Panc1 (cell line): Measurements from ENCODE around the gene ANP32B. TPM values are rescaled to one million over a fixed set of nuclear protein-coding genes. Genes with fewer than 3 reads are reported as not detected.

Experiments
- ATAC-seq: fragments of 200-7000 bp; cut with Tn5 transposase; 2 replicates; pipeline ENCODE4 v1.9.1; 2020; ENCODE audit warnings: mild to moderate bottlenecking, moderate library complexity
- BruUV-seq: library from RNA; stranded (reverse); fragments of 400-500 nt; replicated peaks from 2 replicates; lab custom pipeline; 2021; lab: Mats Ljungman, UMichigan
- CTCF ChIA-PET: fragments of 300-600 bp; sonication (Branson Sonifier 250); formaldehyde crosslinking; loops from one replicate; lab custom pipeline; 2022; ENCODE audit warnings: antibody characterized with exemption; lab: Charles Lee
- POLR2A ChIA-PET: fragments of 300-600 bp; sonication (Branson Sonifier 250); formaldehyde crosslinking; loops from one replicate; lab custom pipeline; 2022; ENCODE audit warnings: antibody characterized with exemption; lab: Charles Lee
- DNase-seq: peaks from one replicate; pipeline ENCODE4 v3.0.0-alpha.2; 2010; ENCODE audit warnings: low read depth, low spot score
- H3K27ac ChIP-seq: 2 replicates; pipeline ENCODE4 v1.5.1; 2011; ENCODE audit warnings: mild to moderate bottlenecking, low read length, inconsistent platforms
- H3K27me3 ChIP-seq: fragments of 200-500 bp; sonication (Bioruptor generic); 2 replicates; pipeline ENCODE4 v1.6.0; 2014; ENCODE audit warnings: low read length, inconsistent platforms; ENCODE audit not compliant: control insufficient read depth, insufficient read depth
- H3K36me3 ChIP-seq: fragments of 200-500 bp; sonication (Bioruptor generic); 2 replicates; pipeline ENCODE4 v1.5.1; 2014; ENCODE audit warnings: inconsistent platforms, mild to moderate bottlenecking, low read length, moderate library complexity; ENCODE audit not compliant: control insufficient read depth, insufficient read depth
- H3K4me1 ChIP-seq: 2 replicates; pipeline ENCODE4 v1.5.1; 2011; ENCODE audit warnings: inconsistent platforms, mild to moderate bottlenecking, low read length, moderate library complexity; ENCODE audit not compliant: control insufficient read depth, insufficient read depth
- H3K4me3 ChIP-seq, 2 experiments: 2 replicates each; pipeline ENCODE4 v1.5.1; 2011 to 2012; ENCODE audit warnings: low read depth in 2 of 2, low read length in 2 of 2, mild to moderate bottlenecking in 2 of 2, inconsistent platforms in 1 of 2, moderate library complexity in 1 of 2
- H3K9me3 ChIP-seq: fragments of 200-500 bp; sonication (Bioruptor generic); 2 replicates; pipeline ENCODE4 v1.5.1; 2014; ENCODE audit warnings: low read depth, mild to moderate bottlenecking, inconsistent platforms, low read length, moderate library complexity; ENCODE audit not compliant: control insufficient read depth, insufficient read depth
- CTCF ChIP-seq: fragments of 450-650 bp; IDR thresholded peaks from 2 replicates; pipeline ENCODE4 v1.5.1; 2017; ENCODE audit warnings: mild to moderate bottlenecking
- POLR2AphosphoS5 ChIP-seq: IDR thresholded peaks from 2 replicates; pipeline ENCODE4 v1.6.1; 2012; ENCODE audit warnings: mild to moderate bottlenecking, low read depth, low read length, moderate library complexity
- REST ChIP-seq, 2 experiments: IDR thresholded peaks; 2 replicates each; pipeline ENCODE4 v1.6.1; 2011 to 2012; ENCODE audit warnings: low read depth in 2 of 2, control low read depth in 1 of 2, low read length in 1 of 2, mild to moderate bottlenecking in 1 of 2, moderate library complexity in 1 of 2; ENCODE audit not compliant: insufficient read depth in 1 of 2
- SIN3A ChIP-seq: IDR thresholded peaks from 2 replicates; pipeline ENCODE4 v1.6.1; 2012; ENCODE audit warnings: low read depth, mild to moderate bottlenecking, low read length, moderate library complexity, borderline replicate concordance; ENCODE audit not compliant: insufficient read depth
- TCF7L2 ChIP-seq: IDR thresholded peaks from 2 replicates; pipeline ENCODE4 v1.6.1; 2011; ENCODE audit warnings: mild to moderate bottlenecking, low read depth, low read length, inconsistent platforms
- in situ Hi-C: cut with HindIII; loops from 2 replicates; pipeline ENCODE4 v1.10.0; 2016; ENCODE audit warnings: low sequenced_read_pairs, low pct_unique_long_range_greater_than_20kb
- intact Hi-C: fragments of 100-400 bp; cut with micrococcal nuclease; formaldehyde crosslinking; loops from one replicate; pipeline ENCODE4 v1.10.0; 2022; ENCODE audit not compliant: unreplicated experiment
- total RNA-seq: library from RNA; stranded (reverse); gene quantifications from one replicate; pipeline ENCODE4 v1.2.1, GENCODE V29; 2021; ENCODE audit not compliant: unreplicated experiment

ANP32B gene
- total RNA-seq, 1 experiment from 2014 or later, result 109 TPM

- no TSS peak for BruUV-seq
- ChIA-PET POLR2A (no interaction called here), CTCF (no interaction called here)
- Histone ChIP-seq H3K27me3 (no peaks in the 10 kb centered on the region), H3K9me3 (no peaks in the 10 kb centered on the region), H3K36me3 (peaks cover 45% of the 10 kb centered on the region), H3K4me1 (no peaks in the 10 kb centered on the region), H3K27ac (no peak overlapping the region), H3K4me3 (no peak overlapping the region)
- TF ChIP-seq SIN3A (no peak), CTCF (no peak), POLR2AphosphoS5 (no peak), TCF7L2 (no peak), REST (IDR thresholded peaks at IDR 0.05; ENCODE audit: insufficient read depth in 1 of 2, low read depth in 2 of 2, low read length in 1 of 2) (no peak)
- in situ Hi-C loops (no loop called here), intact Hi-C loops (no loop called here)
- DNase-seq, result no peak
- no peak for ATAC-seq
Observed at GRCh38 chr9:98009437-98009836, 26.3 kb downstream of the ANP32B start.

- Histone ChIP-seq H3K27ac (no peak overlapping the region), H3K9me3 (no peaks in the 10 kb centered on the region), H3K36me3 (peaks cover 41% of the 10 kb centered on the region), H3K27me3 (no peaks in the 10 kb centered on the region), H3K4me3 (no peak overlapping the region), H3K4me1 (no peaks in the 10 kb centered on the region)
- DNase-seq, result no peak
- no peak for TF ChIP-seq SIN3A
- no peak for TF ChIP-seq REST (IDR thresholded peaks at IDR 0.05; ENCODE audit: insufficient read depth in 1 of 2, low read depth in 2 of 2, low read length in 1 of 2)
- no peak for TF ChIP-seq TCF7L2
- TF ChIP-seq POLR2AphosphoS5, result no peak
- no peak for TF ChIP-seq CTCF
- ChIA-PET POLR2A (no interaction called here), CTCF (no interaction called here)
- intact Hi-C loops, result no loop called here
- in situ Hi-C loops, result no loop called here
- no peak for ATAC-seq
- BruUV-seq, result TSS peak; percentile 16
Observed at GRCh38 chr9:98009936-98010335, 26.8 kb downstream of the ANP32B start.
